Adrenal gland (tissue), 5 donors: Measurements from ENCODE around the gene C10orf67.

Experiments used
- CTCF ChIP-seq, 6 experiments: fragments of 450-650 bp in 4 of 6; fragments of 200-600 bp in 2 of 6; sonication (generic) in 1 of 6; IDR thresholded peaks; 1 replicate in 5 of 6; 2 replicates in 1 of 6; pipeline versions ENCODE4 v1.5.1 to v1.8.0; 2016 to 2021; ENCODE audit warnings: antibody characterized with exemption in 6 of 6, mild to moderate bottlenecking in 2 of 6, moderate library complexity in 1 of 6
- POLR2A ChIP-seq, 2 donors: fragments of 450-650 bp; IDR thresholded peaks; one replicate each; pipeline ENCODE4 v1.6.1; 2017; ENCODE audit warnings: antibody characterized with exemption in 2 of 2, mild to moderate bottlenecking in 2 of 2, moderate library complexity in 1 of 2
- donor health status: DM: no; HTN: no; CAD: no.

GRCh38 chr10:23194471-23194965 is 150.1 kb downstream of the C10orf67 start:
- TF ChIP-seq POLR2A (IDR thresholded peaks at IDR 0.05) (no peak), CTCF (IDR thresholded peaks at IDR 0.05) (no peak)
